Lower leg skin (tissue), 4 donors: ENCODE data around the gene OLFML2B. TPM values are rescaled to one million over a fixed set of nuclear protein-coding genes. Genes with fewer than 3 reads are reported as not detected.

Source experiments
- DNase-seq, 2 donors: peaks; one replicate each; pipeline ENCODE4 v3.0.0-alpha.2; 2019; ENCODE audit warnings: low spot score in 2 of 2
- H3K4me3 ChIP-seq: fragments of 200-600 bp; sonication (generic); 2 replicates; pipeline ENCODE4 v1.5.1; 2017; ENCODE audit warnings: mild to moderate bottlenecking, low read depth; ENCODE audit not compliant: poor library complexity, severe bottlenecking
- POLR2A ChIP-seq, 2 donors: fragments of 450-650 bp; IDR thresholded peaks; one replicate each; pipeline ENCODE4 v1.6.1; 2016 to 2017; ENCODE audit warnings: antibody characterized with exemption in 2 of 2, mild to moderate bottlenecking in 1 of 2, moderate library complexity in 1 of 2
- WGBS, 2 donors: methylation state at CpG; one replicate each; pipeline ENCODE4 v1.1.5; 2018; 5-methylcytosine and 5-hydroxymethylcytosine counted together
- intact Hi-C: fragments of 100-400 bp; cut with DNase I; formaldehyde crosslinking; loops from one replicate; pipeline ENCODE4 v1.15.0; 2023; ENCODE audit warnings: low total_unique reads
- total RNA-seq, 4 donors: library from RNA; depleted of rRNA; stranded (reverse); fragments of >200 nt; gene quantifications; one replicate each; pipeline ENCODE4 v1.1.0, GENCODE V29; 2016
- TF ChIP-seq, protein P1 (sequence below), 3 donors: fragments of 450-650 bp; IDR thresholded peaks; one replicate each; pipeline ENCODE4 v1.5.1; 2016; ENCODE audit warnings: antibody characterized with exemption in 3 of 3, mild to moderate bottlenecking in 3 of 3, moderate library complexity in 2 of 3

The OLFML2B gene
- total RNA-seq, 4 donors from 2014 or later = 2.0 to 6.1 (median 3.1) TPM

DNA sequence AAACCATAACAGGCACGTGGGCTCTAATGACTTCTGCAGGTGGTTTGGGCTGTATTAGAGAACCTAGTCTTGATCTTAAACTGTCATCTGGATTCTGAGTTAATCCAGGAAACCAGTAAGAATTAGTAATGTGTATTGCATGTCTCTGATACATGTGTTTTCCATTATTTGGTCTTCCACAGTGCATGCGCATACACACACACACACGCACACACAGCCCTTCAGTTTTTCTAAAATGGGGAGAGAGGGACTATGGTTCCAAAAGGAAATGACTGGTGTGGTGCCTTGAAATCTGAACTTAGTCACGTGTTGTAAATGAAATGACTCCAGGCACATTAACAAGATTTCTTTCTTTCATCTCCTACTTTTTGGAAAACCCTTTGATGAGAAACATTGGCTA is 67.6 kb downstream of the OLFML2B start:
- no peak overlapping the region for H3K4me3 ChIP-seq
- 55 to 73% methylated on average over 4 of the region's 4 CpGs for WGBS, 2 donors
- TF ChIP-seq POLR2A (IDR thresholded peaks at IDR 0.05) = no peak
- intact Hi-C loops = no loop called here
- no peak for DNase-seq

DNA sequence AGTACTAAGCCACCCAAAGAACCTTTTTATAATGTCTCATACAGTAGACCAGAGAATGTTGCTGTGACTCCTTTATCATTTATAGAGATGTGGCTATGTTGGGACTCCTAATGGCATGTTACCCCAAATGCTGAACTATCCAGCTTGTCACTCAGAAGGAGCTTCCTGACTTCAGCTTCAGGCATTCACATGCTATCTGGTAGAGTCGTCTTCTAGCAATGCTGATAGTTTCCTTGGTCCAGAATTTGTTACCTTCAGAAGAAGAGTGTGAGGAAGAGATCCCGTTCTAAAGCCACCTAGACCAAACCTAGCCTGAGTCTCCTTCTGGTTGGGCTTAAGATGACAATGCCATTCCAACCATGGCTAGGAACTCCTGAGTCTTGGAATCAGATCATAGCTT is 68.1 kb downstream of the OLFML2B start:
- no peak for DNase-seq
- 82 to 89% methylated on average over 2 of the region's 2 CpGs for WGBS, 2 donors
- H3K4me3 ChIP-seq = no peak overlapping the region
- intact Hi-C loops = loop anchor here (1.0 kb wide), 1 partner anchor 32 kb away; no protein-coding TSS in a partner anchor
- TF ChIP-seq, protein P1, sequence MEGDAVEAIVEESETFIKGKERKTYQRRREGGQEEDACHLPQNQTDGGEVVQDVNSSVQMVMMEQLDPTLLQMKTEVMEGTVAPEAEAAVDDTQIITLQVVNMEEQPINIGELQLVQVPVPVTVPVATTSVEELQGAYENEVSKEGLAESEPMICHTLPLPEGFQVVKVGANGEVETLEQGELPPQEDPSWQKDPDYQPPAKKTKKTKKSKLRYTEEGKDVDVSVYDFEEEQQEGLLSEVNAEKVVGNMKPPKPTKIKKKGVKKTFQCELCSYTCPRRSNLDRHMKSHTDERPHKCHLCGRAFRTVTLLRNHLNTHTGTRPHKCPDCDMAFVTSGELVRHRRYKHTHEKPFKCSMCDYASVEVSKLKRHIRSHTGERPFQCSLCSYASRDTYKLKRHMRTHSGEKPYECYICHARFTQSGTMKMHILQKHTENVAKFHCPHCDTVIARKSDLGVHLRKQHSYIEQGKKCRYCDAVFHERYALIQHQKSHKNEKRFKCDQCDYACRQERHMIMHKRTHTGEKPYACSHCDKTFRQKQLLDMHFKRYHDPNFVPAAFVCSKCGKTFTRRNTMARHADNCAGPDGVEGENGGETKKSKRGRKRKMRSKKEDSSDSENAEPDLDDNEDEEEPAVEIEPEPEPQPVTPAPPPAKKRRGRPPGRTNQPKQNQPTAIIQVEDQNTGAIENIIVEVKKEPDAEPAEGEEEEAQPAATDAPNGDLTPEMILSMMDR (IDR thresholded peaks at IDR 0.05) = no peak
- TF ChIP-seq POLR2A (IDR thresholded peaks at IDR 0.05) = no peak

DNA sequence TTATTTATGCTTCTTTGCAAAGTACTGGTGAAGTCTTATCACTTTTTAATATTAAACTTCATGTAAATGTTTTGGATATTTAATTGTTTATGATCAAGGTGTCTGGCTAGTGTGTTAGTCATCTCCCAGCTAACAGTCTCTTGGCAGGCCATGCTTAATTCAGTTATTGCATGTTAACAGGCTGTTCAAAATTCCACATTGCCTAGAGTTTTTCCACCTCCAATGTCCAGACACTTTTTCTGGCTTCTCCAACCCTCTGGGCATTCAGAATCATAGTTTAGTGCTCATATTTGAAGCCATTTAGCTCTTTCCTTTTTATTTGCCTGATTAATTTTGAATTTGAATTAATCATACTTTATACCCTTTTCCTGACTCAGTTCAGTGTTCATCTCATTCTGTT is 69.2 kb downstream of the OLFML2B start:
- intact Hi-C loops = no loop called here
- DNase-seq = no peak
- TF ChIP-seq, protein P1 (IDR thresholded peaks at IDR 0.05) = no peak
- no peak for TF ChIP-seq POLR2A (IDR thresholded peaks at IDR 0.05)
- H3K4me3 ChIP-seq = no peak overlapping the region

DNA sequence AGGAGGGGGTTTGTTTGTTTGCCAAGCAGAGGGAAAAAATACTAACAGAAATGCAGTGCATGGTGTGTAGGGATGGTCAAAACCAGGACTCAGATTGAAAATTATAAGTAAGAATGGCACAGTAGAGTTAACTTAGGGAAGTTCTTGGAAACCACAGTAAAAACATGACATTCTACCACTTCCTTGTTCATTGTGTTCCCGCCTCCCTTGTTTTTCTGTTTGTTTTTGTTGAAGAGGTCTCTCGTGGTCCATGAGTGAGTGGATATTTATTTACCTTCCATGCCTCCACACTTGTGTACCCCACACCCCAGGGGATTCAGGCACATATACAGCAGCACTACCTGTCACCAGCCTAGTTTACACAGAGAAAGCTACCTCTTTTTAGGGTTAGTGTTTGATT is 69.6 kb downstream of the OLFML2B start:
- intact Hi-C loops = no loop called here
- TF ChIP-seq, protein P1 (IDR thresholded peaks at IDR 0.05) = no peak
- TF ChIP-seq POLR2A (IDR thresholded peaks at IDR 0.05) = no peak
- 37% methylated on average over 2 of the region's 2 CpGs for WGBS, 2 donors
- DNase-seq = no peak
- H3K4me3 ChIP-seq = no peak overlapping the region

DNA sequence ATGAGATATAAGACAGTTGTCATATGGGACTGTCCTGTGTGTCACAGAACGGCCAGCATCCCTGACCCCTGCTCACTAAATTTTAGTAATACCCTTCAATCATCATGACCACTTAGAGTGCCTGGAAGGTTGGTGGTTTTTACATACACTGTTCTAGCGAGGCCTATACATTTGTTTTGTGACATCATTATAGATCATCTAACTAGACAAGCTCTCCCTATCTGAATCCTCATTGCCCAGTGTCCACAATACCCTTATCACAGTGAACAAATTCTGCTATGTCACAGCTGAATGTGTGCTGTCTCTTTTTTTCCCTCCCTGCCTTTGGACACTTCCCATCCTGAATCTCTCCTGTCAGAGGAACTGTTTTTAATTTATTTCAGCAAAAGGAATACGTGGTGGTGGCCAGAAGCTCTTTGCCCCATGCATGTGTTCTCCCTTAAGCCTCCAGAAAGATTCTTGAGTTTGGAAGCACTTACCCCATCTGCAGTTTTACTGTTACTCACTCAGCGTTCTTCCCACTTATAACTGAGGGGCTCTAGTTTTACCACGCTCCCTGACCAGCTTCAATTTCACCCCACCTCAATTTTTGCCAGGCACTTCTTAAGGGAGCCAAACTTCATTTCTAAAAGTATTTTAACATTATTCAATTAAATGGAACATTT is 70.3 kb downstream of the OLFML2B start:
- 64 to 68% methylated on average over 5 of the region's 5 CpGs for WGBS, 2 donors
- intact Hi-C loops = no loop called here
- no peak for DNase-seq
- H3K4me3 ChIP-seq = no peak overlapping the region
- TF ChIP-seq, protein P1 (IDR thresholded peaks at IDR 0.05) = no peak
- TF ChIP-seq POLR2A (IDR thresholded peaks at IDR 0.05) = no peak

DNA sequence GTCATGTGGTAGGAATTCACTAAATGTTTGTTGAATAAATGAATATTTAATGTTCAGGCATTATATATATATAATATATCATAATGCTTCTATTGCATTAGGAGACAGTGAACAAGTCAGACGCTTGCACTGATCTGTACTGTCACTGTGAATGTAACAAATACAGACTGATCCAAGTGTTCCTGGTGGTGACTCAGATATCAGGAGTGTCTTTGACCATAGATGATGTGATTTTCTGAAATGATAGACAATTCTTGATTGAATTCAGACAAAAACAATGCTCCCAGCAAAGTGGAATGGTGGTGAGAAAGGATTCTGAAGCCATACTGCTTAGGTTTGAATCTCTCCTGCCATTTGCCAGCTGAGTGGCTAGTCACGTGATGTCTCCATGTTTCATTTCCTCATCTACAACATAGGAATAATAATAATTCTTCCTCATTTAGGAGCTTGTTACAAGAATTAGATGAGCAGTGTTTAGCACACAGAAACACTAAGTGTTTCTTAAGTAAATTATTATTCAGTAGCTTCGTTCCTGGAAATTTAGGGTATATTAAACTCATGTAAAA is 71.0 kb downstream of the OLFML2B start:
- intact Hi-C loops = no loop called here
- DNase-seq = no peak

More for the DNA sequence above, 71.0 kb downstream of the OLFML2B start:
- TF ChIP-seq, protein P1 (IDR thresholded peaks at IDR 0.05) = no peak
- no peak for TF ChIP-seq POLR2A (IDR thresholded peaks at IDR 0.05)
- 74 to 79% methylated on average over 3 of the region's 3 CpGs for WGBS, 2 donors
- no peak overlapping the region for H3K4me3 ChIP-seq
